Mammary epithelial cell (primary cell): ENCODE data around the gene IL26.

ENCODE experiments used
- EZH2 ChIP-seq: IDR thresholded peaks from 2 replicates; pipeline ENCODE4 v1.6.1; 2012; ENCODE audit warnings: low read length, inconsistent platforms, borderline replicate concordance
- TF ChIP-seq, protein P1 (sequence below), 2 donors: IDR thresholded peaks in 1 of 2; conservative IDR thresholded peaks in 1 of 2; 2 replicates each; pipeline ENCODE4 v1.5.1; 2011 to 2012; ENCODE audit warnings: inconsistent platforms in 2 of 2, low read length in 2 of 2, mild to moderate bottlenecking in 2 of 2, control low read depth in 1 of 2, low read depth in 1 of 2; ENCODE audit not compliant: insufficient read depth in 1 of 2; ENCODE audit errors: extremely low read depth in 1 of 2

DNA sequence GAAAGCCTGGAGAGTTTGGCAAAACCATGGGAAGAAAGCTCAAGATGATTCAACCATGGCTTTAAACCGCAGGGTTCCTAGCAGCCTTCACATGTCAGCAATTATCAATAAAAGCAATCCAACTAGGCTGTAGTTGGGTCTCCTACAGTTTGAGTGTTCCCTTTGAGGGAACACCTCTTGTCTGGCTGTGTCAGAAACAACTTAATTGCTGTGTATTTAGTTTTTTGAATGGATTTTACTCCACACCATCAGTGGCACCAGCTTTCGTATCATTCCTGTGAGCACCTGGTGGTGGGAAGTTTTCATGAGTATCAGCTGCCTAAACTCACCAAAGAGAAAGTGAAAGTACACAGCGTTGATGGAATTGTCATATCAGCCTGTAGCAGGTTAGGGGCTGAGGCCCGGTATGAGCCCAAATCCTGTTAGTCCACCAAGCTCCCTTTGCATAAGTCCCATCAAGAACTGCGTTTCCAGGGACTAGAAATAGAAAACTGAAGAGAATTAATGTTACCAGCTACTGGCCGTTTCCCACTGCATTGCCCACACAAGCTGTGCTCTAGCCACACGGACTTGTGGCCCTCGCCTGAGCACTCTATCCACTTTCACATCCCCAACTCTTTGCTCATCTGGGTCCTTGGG is 10.9 kb upstream of the IL26 start:
- TF ChIP-seq, protein P1, sequence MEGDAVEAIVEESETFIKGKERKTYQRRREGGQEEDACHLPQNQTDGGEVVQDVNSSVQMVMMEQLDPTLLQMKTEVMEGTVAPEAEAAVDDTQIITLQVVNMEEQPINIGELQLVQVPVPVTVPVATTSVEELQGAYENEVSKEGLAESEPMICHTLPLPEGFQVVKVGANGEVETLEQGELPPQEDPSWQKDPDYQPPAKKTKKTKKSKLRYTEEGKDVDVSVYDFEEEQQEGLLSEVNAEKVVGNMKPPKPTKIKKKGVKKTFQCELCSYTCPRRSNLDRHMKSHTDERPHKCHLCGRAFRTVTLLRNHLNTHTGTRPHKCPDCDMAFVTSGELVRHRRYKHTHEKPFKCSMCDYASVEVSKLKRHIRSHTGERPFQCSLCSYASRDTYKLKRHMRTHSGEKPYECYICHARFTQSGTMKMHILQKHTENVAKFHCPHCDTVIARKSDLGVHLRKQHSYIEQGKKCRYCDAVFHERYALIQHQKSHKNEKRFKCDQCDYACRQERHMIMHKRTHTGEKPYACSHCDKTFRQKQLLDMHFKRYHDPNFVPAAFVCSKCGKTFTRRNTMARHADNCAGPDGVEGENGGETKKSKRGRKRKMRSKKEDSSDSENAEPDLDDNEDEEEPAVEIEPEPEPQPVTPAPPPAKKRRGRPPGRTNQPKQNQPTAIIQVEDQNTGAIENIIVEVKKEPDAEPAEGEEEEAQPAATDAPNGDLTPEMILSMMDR (conservative IDR thresholded peaks at IDR 0.05 in 1 of 2, IDR thresholded peaks at IDR 0.05 in 1 of 2; ENCODE audit: extremely low read depth in 1 of 2, insufficient read depth in 1 of 2, low read depth in 1 of 2, low read length in 2 of 2): no peak
- TF ChIP-seq EZH2: no peak
